B cell (primary cell): ENCODE data around the gene CEP112. TPM values are rescaled to one million over a fixed set of nuclear protein-coding genes. Genes with fewer than 3 reads are reported as not detected.

Experiments
- ATAC-seq: fragments of 200-7000 bp; cut with Tn5 transposase; one replicate; pipeline ENCODE4 v1.10.0; 2021; ENCODE audit warnings: low read depth, mild to moderate bottlenecking, moderate number of reproducible peaks, moderate library complexity
- CTCF ChIA-PET: fragments of 350-600 bp; sonication (Branson Sonifier 250); formaldehyde crosslinking; loops from one replicate; lab custom pipeline; 2021; ENCODE audit warnings: antibody characterized with exemption, inconsistent platforms; lab: Charles Lee
- POLR2A ChIA-PET: fragments of 350-600 bp; sonication (Branson Sonifier 250); formaldehyde crosslinking; loops from one replicate; lab custom pipeline; 2021; ENCODE audit warnings: antibody characterized with exemption; lab: Charles Lee
- DNase-seq: peaks from one replicate; pipeline ENCODE4 v3.0.0; 2013
- H2AFZ ChIP-seq: 2 replicates; pipeline ENCODE4 v1.6.1; 2012; ENCODE audit warnings: mild to moderate bottlenecking, low read depth, low read length; ENCODE audit not compliant: insufficient read depth, poor library complexity, severe bottlenecking
- H3K27ac ChIP-seq, 2 donors: 1 replicate in 1 of 2; 2 replicates in 1 of 2; pipeline ENCODE4 v1.5.1; 2012 to 2013; ENCODE audit warnings: low read length in 2 of 2, mild to moderate bottlenecking in 2 of 2, moderate library complexity in 1 of 2
- H3K27me3 ChIP-seq, 4 experiments: fragments of 200-600 bp in 1 of 4; sonication (generic) in 1 of 4; replicated peaks in 1 of 4; 1 replicate in 2 of 4; 2 replicates in 2 of 4; pipeline versions ENCODE4 v1.6.1 to v1.7.0; 2013 to 2016; ENCODE audit warnings: low read length in 3 of 4, mild to moderate bottlenecking in 2 of 4, mixed read lengths in 1 of 4, moderate library complexity in 1 of 4; ENCODE audit not compliant: insufficient read depth in 4 of 4, control insufficient read depth in 3 of 4; ENCODE audit errors: control extremely low read depth in 1 of 4
- H3K36me3 ChIP-seq, 2 experiments: replicated peaks in 1 of 2; 1 replicate in 1 of 2; 2 replicates in 1 of 2; pipeline versions ENCODE4 v1.6.1 to v1.7.1; 2013; ENCODE audit warnings: low read length in 1 of 2; ENCODE audit not compliant: insufficient read depth in 2 of 2, control insufficient read depth in 1 of 2; ENCODE audit errors: control extremely low read depth in 1 of 2, extremely low read depth in 1 of 2
- H3K4me1 ChIP-seq, 2 donors: fragments of 200-600 bp in 1 of 2; sonication (generic) in 1 of 2; 1 replicate in 1 of 2; 2 replicates in 1 of 2; pipeline versions ENCODE4 v1.5.1 to v1.6.1; 2013 to 2017; ENCODE audit warnings: low read length in 2 of 2; ENCODE audit not compliant: control insufficient read depth in 2 of 2, insufficient read depth in 2 of 2
- H3K4me2 ChIP-seq: replicated peaks from 2 replicates; pipeline ENCODE3; 2012; ENCODE audit warnings: mild to moderate bottlenecking, low read depth, low read length; ENCODE audit not compliant: poor library complexity, severe bottlenecking
- H3K4me3 ChIP-seq, 5 experiments: fragments of 200-600 bp in 1 of 5; sonication (generic) in 1 of 5; 1 replicate in 3 of 5; 2 replicates in 2 of 5; pipeline versions ENCODE4 v1.5.1 to v1.7.0; 2011 to 2016; ENCODE audit warnings: low read length in 4 of 5, mild to moderate bottlenecking in 4 of 5, low read depth in 2 of 5, control low read depth in 1 of 5, moderate library complexity in 1 of 5; ENCODE audit not compliant: insufficient read depth in 1 of 5; ENCODE audit errors: control extremely low read depth in 1 of 5, extremely low read depth in 1 of 5
- H3K79me2 ChIP-seq: fragments of 200-600 bp; sonication (generic); one replicate; pipeline ENCODE4 v1.6.0; 2016; ENCODE audit warnings: low read length; ENCODE audit not compliant: control insufficient read depth, insufficient read depth
- H3K9ac ChIP-seq: fragments of 200-600 bp; sonication (generic); 2 replicates; pipeline ENCODE4 v1.6.1; 2017; ENCODE audit warnings: mild to moderate bottlenecking, low read length, moderate library complexity
- H3K9me3 ChIP-seq, 3 donors: one replicate each; pipeline versions ENCODE4 v1.6.1 to v1.7.1; 2013; ENCODE audit warnings: low read length in 2 of 3; ENCODE audit not compliant: control insufficient read depth in 2 of 3, insufficient read depth in 1 of 3; ENCODE audit errors: control extremely low read depth in 1 of 3
- H4K20me1 ChIP-seq: 2 replicates; pipeline ENCODE4 v1.6.0; 2012; ENCODE audit warnings: mild to moderate bottlenecking, low read length; ENCODE audit not compliant: insufficient read depth, control insufficient read depth, poor library complexity, severe bottlenecking
- H3K27ac Mint-ChIP-seq: one replicate; pipeline ENCODE4 v1.8.0; 2021; ENCODE audit warnings: mixed read lengths
- H3K27me3 Mint-ChIP-seq: one replicate; pipeline ENCODE4 v1.8.0; 2021; ENCODE audit warnings: mixed read lengths
- H3K4me1 Mint-ChIP-seq: one replicate; pipeline ENCODE4 v1.8.0; 2021; ENCODE audit warnings: mixed read lengths
- H3K4me3 Mint-ChIP-seq: one replicate; pipeline ENCODE4 v1.8.0; 2021; ENCODE audit warnings: mixed read lengths
- H3K9me3 Mint-ChIP-seq: one replicate; pipeline ENCODE4 v1.8.0; 2022; ENCODE audit warnings: mixed read lengths; ENCODE audit not compliant: insufficient read depth
- CTCF ChIP-seq: fragments of 200-600 bp; IDR thresholded peaks from one replicate; pipeline ENCODE4 v1.8.0; 2022; ENCODE audit warnings: antibody characterized with exemption, mild to moderate bottlenecking
- EZH2 ChIP-seq: IDR thresholded peaks from 2 replicates; pipeline ENCODE4 v1.6.1; 2012; ENCODE audit warnings: borderline replicate concordance, low read depth, mild to moderate bottlenecking, moderate library complexity, low read length; ENCODE audit not compliant: insufficient read depth, poor library complexity, severe bottlenecking
- WGBS: methylation state at CpG from one replicate; pipeline ENCODE4 v1.1.5; 2013; ENCODE audit warnings: missing lambda C conversion rate; ENCODE audit not compliant: insufficient coverage; 5-methylcytosine and 5-hydroxymethylcytosine counted together
- intact Hi-C: fragments of 100-400 bp; cut with micrococcal nuclease; formaldehyde crosslinking; loops from one replicate; pipeline ENCODE4 v1.10.0; 2022
- polyA plus RNA-seq: library from polyadenylated mRNA; depleted of rRNA; stranded (reverse); fragments of >200 nt; gene quantifications from 2 replicates; pipeline ENCODE4 v1.2.3, GENCODE V29; 2012
- total RNA-seq, 2 donors: library from RNA; stranded (reverse); fragments of 120-200 nt in 1 of 2; gene quantifications; 1 replicate in 1 of 2; 2 replicates in 1 of 2; pipeline versions ENCODE4 v1.2.3 to v1.2.4, GENCODE V29; 2013 to 2022

CEP112 gene
- total and polyA plus RNA-seq, 2 donors (not counting 1 experiment from before 2014, with no cell fraction given) = 0.57 to 4.6 TPM

- Histone ChIP-seq H3K4me2 (peak overlapping the region; percentile 45), H4K20me1 (no peaks in the 10 kb centered on the region), H3K4me1 (peaks cover 0 to 3% of the 10 kb centered on the region in 2 donors), H3K27ac (no peak overlapping the region), H3K36me3 (no peaks in the 10 kb centered on the region), H3K79me2 (no peaks in the 10 kb centered on the region), H3K9ac (no peak overlapping the region), H3K27me3 (peaks cover 0 to 10% (median 4%) of the 10 kb centered on the region in 4 experiments), H2AFZ (no peak overlapping the region), H3K9me3 (no peaks in the 10 kb centered on the region), H3K4me3 (no peak overlapping the region)
- CTCF ChIA-PET = no interaction called here
- POLR2A ChIA-PET = no interaction called here
- peaks cover 21% of the 10 kb centered on the region for H3K27me3 Mint-ChIP-seq
- TF ChIP-seq EZH2 (no peak), CTCF (no peak)
- DNase-seq (no peak), ATAC-seq (no peak)
- H3K4me3 Mint-ChIP-seq = no peak overlapping the region
- intact Hi-C loops = no loop called here
- 80% methylated on average over 11 of the region's 19 CpGs for whole genome bisulfite sequencing
- no peaks in the 10 kb centered on the region for H3K9me3 Mint-ChIP-seq
- H3K27ac Mint-ChIP-seq = no peak overlapping the region
- peaks cover 6% of the 10 kb centered on the region for H3K4me1 Mint-ChIP-seq
These were observed 598.7 kb downstream of the CEP112 start for GRCh38 chr17:65593092-65593854.
